Prostate gland (tissue), 2 donors: ENCODE data around the gene CACNA1A.

Experiments
- CTCF ChIP-seq, 4 experiments: fragments of 200-600 bp in 2 of 4; fragments of 450-650 bp in 2 of 4; sonication (generic) in 2 of 4; IDR thresholded peaks; 1 replicate in 3 of 4; 2 replicates in 1 of 4; pipeline ENCODE4 v1.5.1; 2016 to 2019; ENCODE audit warnings: antibody characterized with exemption in 4 of 4, mild to moderate bottlenecking in 2 of 4, moderate library complexity in 2 of 4
- POLR2A ChIP-seq: fragments of 450-650 bp; IDR thresholded peaks from one replicate; pipeline ENCODE4 v1.6.1; 2016; ENCODE audit warnings: antibody characterized with exemption, mild to moderate bottlenecking

- TF ChIP-seq POLR2A (no peak), CTCF (IDR thresholded peaks at IDR 0.05) (no peak)
These were observed 44.7 kb downstream of the CACNA1A start for GRCh38 chr19:13461536-13461935.
